NB4 (cell line): ENCODE data around the gene ZNF766.

ENCODE experiments used
- DNase-seq: peaks from one replicate; pipeline ENCODE4 v3.0.0; 2010; ENCODE audit warnings: low read depth
- H3K4me3 ChIP-seq: one replicate; pipeline ENCODE4 v1.5.1; 2011; ENCODE audit warnings: mild to moderate bottlenecking, low read depth, low read length, moderate library complexity
- MYC ChIP-seq: IDR thresholded peaks from 2 replicates; pipeline ENCODE4 v1.6.1; 2011; ENCODE audit warnings: low read depth, low read length
- POLR2A ChIP-seq: IDR thresholded peaks from 2 replicates; pipeline ENCODE4 v1.6.1; 2011; ENCODE audit warnings: mild to moderate bottlenecking; ENCODE audit not compliant: insufficient read length; ENCODE audit errors: extremely low read depth
- TF ChIP-seq, protein P1 (sequence below): IDR thresholded peaks from one replicate; pipeline ENCODE4 v1.5.1; 2012; ENCODE audit warnings: low read depth, low read length
- TF ChIP-seq, protein P2 (sequence below): IDR thresholded peaks from 2 replicates; pipeline ENCODE4 v1.6.1; 2011; ENCODE audit warnings: low read depth, low read length

The ZNF766 gene

GRCh38 chr19:52226652-52227051, 42.7 kb upstream of the ZNF766 start:
- H3K4me3 ChIP-seq = no peak overlapping the region
- no peak for DNase-seq
- TF ChIP-seq, protein P1, sequence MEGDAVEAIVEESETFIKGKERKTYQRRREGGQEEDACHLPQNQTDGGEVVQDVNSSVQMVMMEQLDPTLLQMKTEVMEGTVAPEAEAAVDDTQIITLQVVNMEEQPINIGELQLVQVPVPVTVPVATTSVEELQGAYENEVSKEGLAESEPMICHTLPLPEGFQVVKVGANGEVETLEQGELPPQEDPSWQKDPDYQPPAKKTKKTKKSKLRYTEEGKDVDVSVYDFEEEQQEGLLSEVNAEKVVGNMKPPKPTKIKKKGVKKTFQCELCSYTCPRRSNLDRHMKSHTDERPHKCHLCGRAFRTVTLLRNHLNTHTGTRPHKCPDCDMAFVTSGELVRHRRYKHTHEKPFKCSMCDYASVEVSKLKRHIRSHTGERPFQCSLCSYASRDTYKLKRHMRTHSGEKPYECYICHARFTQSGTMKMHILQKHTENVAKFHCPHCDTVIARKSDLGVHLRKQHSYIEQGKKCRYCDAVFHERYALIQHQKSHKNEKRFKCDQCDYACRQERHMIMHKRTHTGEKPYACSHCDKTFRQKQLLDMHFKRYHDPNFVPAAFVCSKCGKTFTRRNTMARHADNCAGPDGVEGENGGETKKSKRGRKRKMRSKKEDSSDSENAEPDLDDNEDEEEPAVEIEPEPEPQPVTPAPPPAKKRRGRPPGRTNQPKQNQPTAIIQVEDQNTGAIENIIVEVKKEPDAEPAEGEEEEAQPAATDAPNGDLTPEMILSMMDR = no peak
- no peak for TF ChIP-seq MYC
- no peak for TF ChIP-seq POLR2A
- TF ChIP-seq, protein P2, sequence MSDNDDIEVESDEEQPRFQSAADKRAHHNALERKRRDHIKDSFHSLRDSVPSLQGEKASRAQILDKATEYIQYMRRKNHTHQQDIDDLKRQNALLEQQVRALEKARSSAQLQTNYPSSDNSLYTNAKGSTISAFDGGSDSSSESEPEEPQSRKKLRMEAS = no peak

- H3K4me3 ChIP-seq = no peak overlapping the region
- DNase-seq = peak; percentile 9
- TF ChIP-seq POLR2A = no peak
Observed at GRCh38 chr19:52227196-52227940, 42.0 kb upstream of the ZNF766 start.

DNA sequence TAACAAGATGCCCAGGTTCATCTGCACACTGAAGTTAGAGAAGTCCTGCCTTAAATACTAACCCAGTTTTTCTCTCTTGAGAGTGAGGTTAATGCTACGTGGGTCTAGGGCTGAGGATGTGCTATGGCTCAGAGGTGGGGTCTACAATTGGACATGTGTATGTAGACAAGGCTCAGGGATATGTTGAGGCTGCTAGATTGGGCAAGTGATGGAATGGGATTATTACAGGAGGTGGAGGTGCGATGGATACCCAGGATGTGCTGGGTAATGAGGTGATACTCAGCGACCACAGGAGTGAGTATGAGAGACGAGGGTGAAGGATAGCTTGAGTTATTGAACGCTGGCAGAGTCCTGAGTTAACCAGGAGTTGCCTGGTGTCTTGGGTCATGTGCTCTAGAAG, 41.4 kb upstream of the ZNF766 start:
- no peak for DNase-seq
- TF ChIP-seq MYC = no peak
- TF ChIP-seq, protein P2 = no peak
- TF ChIP-seq, protein P1 = no peak
- TF ChIP-seq POLR2A = no peak
- no peak overlapping the region for H3K4me3 ChIP-seq

- H3K4me3 ChIP-seq = no peak overlapping the region
- DNase-seq = no peak
- TF ChIP-seq MYC (no peak), POLR2A (no peak)
- TF ChIP-seq, protein P2 = no peak
- TF ChIP-seq, protein P1 = no peak
Observed at GRCh38 chr19:52229524-52229923, 39.9 kb upstream of the ZNF766 start.

DNA sequence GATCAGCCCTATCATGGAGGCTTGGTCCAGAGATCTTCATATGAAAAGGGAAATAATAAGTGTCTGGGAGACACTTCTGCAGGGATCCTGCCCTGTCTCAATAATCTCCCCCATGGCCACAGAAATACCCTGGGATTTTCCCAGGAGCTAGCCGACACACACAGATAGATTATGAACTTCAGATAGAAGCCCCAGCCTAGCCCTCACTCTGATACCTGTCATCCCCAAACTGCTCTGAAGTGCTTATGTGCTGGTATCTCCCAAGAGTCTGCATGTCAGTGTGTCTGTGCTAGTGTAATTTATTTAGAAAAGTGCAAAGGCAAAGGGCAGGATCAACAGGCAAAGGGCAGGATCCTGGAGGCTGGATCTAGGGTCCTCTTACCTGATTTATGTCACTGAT, 38.7 kb upstream of the ZNF766 start:
- no peak for TF ChIP-seq MYC
- TF ChIP-seq, protein P2 = no peak
- TF ChIP-seq, protein P1 = no peak
- no peak for TF ChIP-seq POLR2A
- DNase-seq = no peak
- H3K4me3 ChIP-seq = no peak overlapping the region

- no peak overlapping the region for H3K4me3 ChIP-seq
- TF ChIP-seq, protein P1 = no peak
- TF ChIP-seq, protein P2 = no peak
- TF ChIP-seq POLR2A = no peak
- no peak for TF ChIP-seq MYC
- no peak for DNase-seq
Observed at GRCh38 chr19:52231154-52231910, 38.1 kb upstream of the ZNF766 start.
